ENCODE data around the gene RBPMS2. TPM values are rescaled to one million over a fixed set of nuclear protein-coding genes. Genes with fewer than 3 reads are reported as not detected.

Gene RBPMS2
- total and polyA plus RNA-seq, 2 donors (not counting 3 experiments of a cell fraction or from before 2014, with no cell fraction given): 2.3 to 7.8 TPM

DNA sequence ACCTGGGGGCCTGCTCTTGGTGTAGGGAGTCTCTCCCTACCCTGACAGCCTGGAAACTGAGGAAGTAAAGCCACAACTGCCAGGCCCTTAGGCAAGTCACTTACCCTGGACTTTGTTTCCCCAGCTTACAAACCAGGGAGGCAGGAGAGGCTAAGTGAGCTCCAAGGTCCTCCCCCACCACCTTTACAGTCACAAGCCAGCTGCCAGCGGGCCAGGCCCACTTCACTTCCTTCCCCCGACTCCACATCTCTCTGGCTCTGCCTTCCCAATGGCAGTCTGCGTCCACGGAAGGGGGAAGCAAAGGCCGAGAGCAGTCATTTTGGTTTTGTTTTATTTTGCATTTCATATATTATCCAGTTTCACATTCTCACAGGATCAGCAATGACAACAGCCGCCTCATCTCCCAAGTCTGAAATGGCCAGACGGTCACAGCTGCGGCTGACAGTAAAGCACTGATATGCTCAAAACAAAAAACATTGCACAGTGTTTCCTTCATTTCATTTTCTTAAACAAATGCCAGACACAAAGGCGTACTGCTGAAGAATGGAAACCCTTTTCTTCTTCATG lies 35.7 kb downstream of the RBPMS2 start:
- Histone ChIP-seq H3K4me1 (ENCODE audit: control insufficient read depth, extremely low read depth, insufficient read depth, low read length) (no peaks in the 10 kb centered on the region), H3K9me1 (replicated peaks; ENCODE audit: control insufficient read depth, extremely low read depth, insufficient read depth, low read length) (no peaks in the 10 kb centered on the region), H4K20me1 (replicated peaks; ENCODE audit: control insufficient read depth, extremely low read depth, insufficient read depth, low read length) (no peaks in the 10 kb centered on the region), H3K9ac (replicated peaks; ENCODE audit: extremely low read depth, insufficient read depth, low read length) (no peak overlapping the region), H2AFZ (ENCODE audit: low read depth, low read length) (no peak overlapping the region), H3K27ac (ENCODE audit: insufficient read depth, low read depth, low read length) (no peak overlapping the region), H3K9me3 (replicated peaks; ENCODE audit: control insufficient read depth, insufficient read depth, low read length) (no peaks in the 10 kb centered on the region), H3K4me3 (replicated peaks in 1 of 3; ENCODE audit: insufficient read depth in 1 of 3, low read depth in 1 of 3, low read length in 3 of 3) (no peak overlapping the region), H3K79me2 (ENCODE audit: control insufficient read depth, insufficient read depth, low read length) (no peaks in the 10 kb centered on the region), H3K27me3 (ENCODE audit: control insufficient read depth in 2 of 2, insufficient read depth in 2 of 2, low read length in 2 of 2) (no peaks in the 10 kb centered on the region), H3K36me3 (ENCODE audit: control insufficient read depth in 2 of 2, extremely low read depth in 1 of 2, insufficient read depth in 2 of 2, low read length in 2 of 2) (no peaks in the 10 kb centered on the region), H3K4me2 (ENCODE audit: insufficient read depth, low read length) (no peak overlapping the region)
- TF ChIP-seq, protein P1, sequence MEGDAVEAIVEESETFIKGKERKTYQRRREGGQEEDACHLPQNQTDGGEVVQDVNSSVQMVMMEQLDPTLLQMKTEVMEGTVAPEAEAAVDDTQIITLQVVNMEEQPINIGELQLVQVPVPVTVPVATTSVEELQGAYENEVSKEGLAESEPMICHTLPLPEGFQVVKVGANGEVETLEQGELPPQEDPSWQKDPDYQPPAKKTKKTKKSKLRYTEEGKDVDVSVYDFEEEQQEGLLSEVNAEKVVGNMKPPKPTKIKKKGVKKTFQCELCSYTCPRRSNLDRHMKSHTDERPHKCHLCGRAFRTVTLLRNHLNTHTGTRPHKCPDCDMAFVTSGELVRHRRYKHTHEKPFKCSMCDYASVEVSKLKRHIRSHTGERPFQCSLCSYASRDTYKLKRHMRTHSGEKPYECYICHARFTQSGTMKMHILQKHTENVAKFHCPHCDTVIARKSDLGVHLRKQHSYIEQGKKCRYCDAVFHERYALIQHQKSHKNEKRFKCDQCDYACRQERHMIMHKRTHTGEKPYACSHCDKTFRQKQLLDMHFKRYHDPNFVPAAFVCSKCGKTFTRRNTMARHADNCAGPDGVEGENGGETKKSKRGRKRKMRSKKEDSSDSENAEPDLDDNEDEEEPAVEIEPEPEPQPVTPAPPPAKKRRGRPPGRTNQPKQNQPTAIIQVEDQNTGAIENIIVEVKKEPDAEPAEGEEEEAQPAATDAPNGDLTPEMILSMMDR (IDR thresholded peaks at IDR 0.05; ENCODE audit: extremely low read depth in 1 of 2, insufficient read depth in 1 of 2, low read depth in 1 of 2, low read length in 2 of 2): no peak
- TF ChIP-seq MYC (IDR thresholded peaks at IDR 0.05; ENCODE audit: low read depth, low read length) (no peak), POLR2A (IDR thresholded peaks at IDR 0.05; ENCODE audit: low read depth, low read length) (no peak), POLR2AphosphoS5 (IDR thresholded peaks at IDR 0.05; ENCODE audit: insufficient read depth, low read depth, low read length) (no peak), FOS (IDR thresholded peaks at IDR 0.05; ENCODE audit: borderline replicate concordance, insufficient read depth, low read length) (no peak), EZH2 (IDR thresholded peaks at IDR 0.05; ENCODE audit: borderline replicate concordance, low read depth, low read length, severe bottlenecking) (no peak), GATA2 (IDR thresholded peaks at IDR 0.05; ENCODE audit: insufficient read depth, insufficient read length, low read depth, low read length) (no peak), JUN (IDR thresholded peaks at IDR 0.05; ENCODE audit: borderline replicate concordance, insufficient read depth, insufficient read length, low read depth) (no peak)
- TF ChIP-seq, protein P2, sequence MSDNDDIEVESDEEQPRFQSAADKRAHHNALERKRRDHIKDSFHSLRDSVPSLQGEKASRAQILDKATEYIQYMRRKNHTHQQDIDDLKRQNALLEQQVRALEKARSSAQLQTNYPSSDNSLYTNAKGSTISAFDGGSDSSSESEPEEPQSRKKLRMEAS (IDR thresholded peaks at IDR 0.05; ENCODE audit: insufficient read depth, insufficient read length): no peak
- CTCF ChIA-PET: interaction anchor here (0.6 to 4.1 kb wide), 2 partner anchors 70 to 308 kb away, joined by 3 to 25 read pairs; no protein-coding TSS in a partner anchor
- DNase-seq (ENCODE audit: low read depth, low spot score) (no peak), FAIRE-seq (peak; percentile 24)
- intact Hi-C loops (cut with micrococcal nuclease) (no loop called here), dilution Hi-C loops (cut with MboI; ENCODE audit: extremely low pct_ligation_motif_present, low sequenced_read_pairs) (no loop called here)
- no TSS peak for BruUV-seq (replicated peaks)
- POLR2A ChIA-PET: no interaction called here

All from endothelial cell of umbilical vein (primary cell).